ENCODE measurements around the gene NYAP1.
"Not testable (repeated sequence)": the region's sequence is repeated elsewhere in the genome, so short reads cannot be mapped to it uniquely, and the experiment has no call there.

NYAP1 gene

DNA sequence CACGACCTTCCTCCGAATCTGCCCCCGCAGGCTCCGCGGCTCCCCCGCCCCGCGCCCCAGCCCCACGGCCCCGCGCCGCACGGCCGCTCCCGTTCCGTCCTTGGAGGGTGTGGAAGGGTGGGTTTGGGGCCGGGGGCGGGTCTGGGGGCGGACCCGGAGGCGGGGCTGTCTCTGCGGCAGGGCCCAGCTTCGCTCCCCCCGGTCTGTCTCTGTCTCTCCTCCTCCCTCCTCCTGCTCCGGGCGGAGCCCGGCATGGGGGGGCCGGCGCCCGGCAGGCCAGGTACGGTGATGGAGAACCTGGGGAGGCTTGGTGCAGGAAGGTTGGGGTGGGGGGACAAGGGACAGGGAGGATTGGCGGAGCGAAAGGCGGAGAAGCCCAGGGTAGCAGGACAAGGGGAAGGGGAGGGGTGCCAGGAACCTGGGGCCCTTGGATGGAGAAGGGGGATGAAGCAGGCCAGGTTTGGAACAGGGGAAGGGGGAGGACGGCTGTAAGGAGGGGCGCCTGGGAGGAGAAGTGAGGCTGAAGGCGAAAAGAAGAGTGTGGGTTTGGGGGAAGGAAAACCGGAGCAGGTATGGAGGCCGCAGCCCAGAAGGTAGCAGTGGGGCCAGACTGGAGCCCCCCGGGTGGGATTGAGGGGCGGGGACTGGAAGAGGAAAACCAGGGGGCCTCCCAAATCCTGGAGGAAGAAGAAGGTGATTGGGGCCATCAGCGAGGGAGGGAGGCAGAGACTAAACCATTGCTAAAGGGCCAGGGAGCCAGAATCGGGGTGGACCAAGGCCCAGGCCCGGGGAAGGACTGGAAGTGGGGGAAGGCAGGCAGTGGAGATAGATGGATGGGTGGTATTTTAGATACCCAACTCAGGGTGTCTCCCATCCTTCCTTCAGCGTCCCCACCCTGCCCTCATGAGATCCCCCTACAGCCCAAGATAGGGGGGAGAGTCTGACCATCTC lies at the start of gene NYAP1:
NYAP1 (plus strand) TSS at position 206 of the 951 bp plus-strand sequence. CDS start 1,385 bp downstream, outside the sequence.
- DNase-seq (ENCODE audit: low spot score) = peak; percentile 93

DNA sequence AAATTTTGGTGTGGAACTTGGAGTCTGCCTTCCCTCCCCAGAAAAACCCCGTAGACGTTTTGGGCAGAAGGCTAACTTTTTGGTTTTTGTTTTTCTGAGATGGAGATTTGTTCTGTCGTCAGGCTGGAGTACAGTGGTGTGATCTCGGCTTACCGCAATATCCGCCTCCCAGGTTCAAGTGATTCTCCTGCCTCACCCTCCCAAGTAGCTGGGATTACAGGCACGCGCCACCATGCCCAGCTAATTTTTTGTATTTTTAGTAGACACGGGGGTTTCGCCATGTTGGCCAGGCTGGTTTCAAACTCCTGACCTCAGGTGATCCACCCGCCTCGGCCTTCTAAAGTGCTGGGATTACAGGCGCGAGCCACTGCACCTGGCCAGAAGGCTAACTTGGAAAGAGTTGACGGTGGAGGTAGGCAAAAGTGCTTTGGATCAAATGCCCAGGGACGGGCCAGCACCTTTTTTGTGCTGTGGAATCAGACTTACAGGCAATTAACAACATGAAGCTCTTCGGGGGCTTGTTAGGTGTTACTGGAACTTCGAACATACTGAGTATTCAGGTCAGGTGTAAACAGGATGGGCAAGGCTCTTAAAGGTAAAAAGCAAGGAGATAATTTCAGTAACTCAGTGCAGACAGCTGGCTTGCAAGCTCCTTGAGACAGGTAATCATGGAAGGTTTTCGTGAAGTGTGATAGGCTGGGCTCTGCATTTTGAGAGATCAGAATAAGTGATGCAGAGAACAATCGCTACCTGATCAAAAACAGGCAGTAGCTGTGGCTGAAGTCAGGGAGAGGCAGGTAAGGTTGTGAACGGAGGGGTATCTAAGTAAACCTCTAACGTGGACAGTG lies 49.2 kb upstream of the NYAP1 start:
- DNase-seq (ENCODE audit: low spot score) = no peak

DNA sequence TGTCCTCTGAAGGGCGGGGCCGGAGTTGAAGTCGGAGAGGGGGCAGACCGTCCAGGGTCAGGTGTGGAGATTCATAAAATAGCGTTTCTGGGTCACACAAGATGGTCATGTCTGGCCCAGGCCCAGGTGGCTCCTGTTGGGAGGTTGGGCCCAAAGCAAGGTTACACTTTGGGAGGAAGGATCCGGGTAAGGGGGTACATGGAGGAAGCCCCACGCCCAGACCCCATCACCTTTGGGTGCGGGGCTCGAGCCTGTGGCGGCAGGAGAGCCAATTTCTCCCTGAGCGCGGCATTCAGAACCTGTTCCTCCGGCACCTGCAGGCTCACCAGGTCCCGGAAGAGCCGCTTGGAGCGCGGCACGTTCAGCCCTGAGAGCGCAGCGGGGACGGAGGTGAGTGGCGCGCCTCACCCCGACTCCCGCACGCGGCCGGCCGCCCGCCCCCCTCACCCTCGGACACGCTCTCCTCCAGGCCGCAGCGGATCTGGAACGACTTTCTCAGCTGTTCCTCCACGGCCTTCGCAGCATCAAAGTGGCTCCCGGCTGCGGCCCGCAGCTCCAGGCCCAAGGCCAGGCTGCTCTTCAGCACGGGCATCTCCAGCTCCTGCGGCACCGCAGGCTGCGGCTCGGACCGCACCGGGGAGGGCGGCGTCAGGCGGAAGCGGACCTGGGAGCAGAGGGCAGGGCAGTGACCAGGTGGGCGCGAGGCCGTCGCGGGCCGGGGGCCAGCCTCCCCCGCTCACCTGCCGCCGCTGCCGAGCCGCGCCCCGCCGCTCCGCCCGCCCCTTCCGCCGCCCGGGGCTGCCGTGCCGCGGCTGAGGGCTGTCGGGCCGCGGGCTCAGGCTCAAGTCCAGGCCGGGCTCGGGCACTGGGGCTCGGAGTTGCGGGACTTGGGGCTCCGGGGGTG lies 48.1 kb upstream of the NYAP1 start:
- DNase-seq (ENCODE audit: low spot score) = peak; percentile 58

DNA sequence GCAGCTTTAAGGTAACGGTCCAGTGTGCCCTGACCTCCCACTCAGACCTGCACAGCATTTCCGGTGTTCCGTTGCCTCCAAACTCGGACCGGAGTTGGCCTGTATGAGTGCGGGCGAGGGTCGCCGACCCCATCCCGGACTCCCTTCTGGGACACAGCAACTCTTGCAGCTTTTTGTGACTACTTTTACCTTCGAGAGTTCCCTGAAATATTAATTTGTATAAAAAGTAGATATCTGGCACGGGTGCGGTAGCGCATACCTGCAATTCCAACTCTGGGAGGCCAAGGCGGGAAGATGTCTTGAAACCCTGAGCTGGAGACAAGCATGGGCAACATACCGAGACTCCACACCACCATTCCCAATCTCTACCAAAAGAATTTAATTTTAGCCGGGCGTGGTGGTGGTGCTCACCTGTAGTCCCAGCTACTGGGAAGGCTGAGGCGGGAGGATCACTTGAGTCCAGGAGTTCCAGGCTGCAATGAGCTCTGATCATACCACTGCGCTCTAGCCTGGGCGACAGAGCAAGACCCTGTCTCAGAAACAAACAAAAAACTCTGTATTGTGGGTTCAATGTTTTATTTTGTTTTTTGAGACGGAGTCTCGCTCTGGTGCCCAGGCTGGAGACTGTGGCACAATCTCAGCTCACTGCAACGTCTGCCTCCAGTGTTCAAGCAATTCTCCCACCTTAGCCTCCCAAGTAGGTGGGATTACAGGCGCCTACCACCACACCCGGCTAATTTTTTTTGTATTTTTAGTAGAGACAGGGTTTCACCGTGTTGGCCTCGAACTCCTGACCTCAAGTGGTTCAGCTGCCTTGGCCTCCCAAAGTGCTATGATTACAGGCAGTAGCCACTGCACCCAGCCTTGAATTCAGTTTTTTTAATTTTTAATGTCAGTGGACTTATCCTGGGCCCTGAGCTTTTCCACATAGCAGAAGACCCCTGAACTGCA lies 46.3 kb upstream of the NYAP1 start:
- no peak for DNase-seq (ENCODE audit: low spot score)

DNA sequence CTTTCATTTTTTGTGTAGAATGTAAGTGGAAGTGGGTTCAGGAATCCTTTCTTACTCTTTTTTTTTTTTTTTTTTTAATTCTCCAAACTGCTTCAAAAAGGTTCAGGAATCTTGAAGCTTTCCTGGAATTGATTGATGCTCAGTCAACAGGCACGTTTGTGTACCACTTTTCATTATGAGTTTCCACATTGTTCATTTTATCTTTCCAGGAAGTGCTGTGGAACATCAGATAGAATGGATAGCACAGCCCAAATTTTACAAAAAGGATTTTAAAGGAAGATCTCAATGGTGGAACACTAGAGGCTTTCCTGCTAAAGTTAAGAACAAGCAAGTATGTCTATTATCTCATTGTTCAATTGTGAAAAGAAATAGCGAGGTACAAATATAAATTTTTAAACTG lies 45.6 kb upstream of the NYAP1 start:
- no peak for DNase-seq (ENCODE audit: low spot score)

DNA sequence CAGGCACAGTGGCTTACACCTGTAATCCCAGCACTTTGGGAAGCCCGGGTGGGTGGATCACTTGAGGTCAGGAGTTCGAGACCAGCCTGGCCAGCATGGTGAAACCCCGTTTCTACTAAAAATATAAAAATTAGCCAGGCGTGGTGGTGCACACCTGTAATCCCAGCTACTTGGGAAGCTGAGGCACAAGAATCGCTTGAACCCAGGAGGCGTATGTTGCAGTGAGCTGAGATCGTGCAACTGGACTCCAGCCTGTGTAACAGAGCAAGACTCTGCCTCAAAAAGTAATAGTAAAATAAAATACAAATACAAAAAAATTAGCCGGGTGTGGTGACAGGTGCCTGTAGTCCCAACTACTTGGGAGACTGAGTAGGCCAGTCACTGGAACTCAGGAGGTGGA lies 45.0 kb upstream of the NYAP1 start:
- not testable (repeated sequence) for DNase-seq (ENCODE audit: low spot score)

DNA sequence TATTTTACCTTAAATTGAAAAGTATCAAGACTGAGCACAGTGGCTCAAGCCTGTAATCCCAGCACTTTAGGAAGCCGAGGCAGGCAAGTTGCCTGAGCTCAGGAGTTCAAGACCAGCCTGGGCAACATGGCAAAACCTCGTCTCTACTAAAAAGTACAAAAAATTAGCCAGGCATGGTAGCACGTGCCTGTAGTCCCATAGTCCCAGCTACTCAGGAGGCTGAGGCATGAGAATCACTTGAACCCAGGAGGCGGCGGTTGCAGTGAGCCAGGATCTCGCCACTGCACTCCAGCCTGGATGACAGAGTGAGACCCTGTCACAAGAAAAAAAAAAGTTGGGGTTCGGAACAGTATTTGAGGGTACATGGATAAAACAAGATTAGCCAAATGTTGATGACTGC lies 44.5 kb upstream of the NYAP1 start:
- not testable (repeated sequence) for DNase-seq (ENCODE audit: low spot score)

DNA sequence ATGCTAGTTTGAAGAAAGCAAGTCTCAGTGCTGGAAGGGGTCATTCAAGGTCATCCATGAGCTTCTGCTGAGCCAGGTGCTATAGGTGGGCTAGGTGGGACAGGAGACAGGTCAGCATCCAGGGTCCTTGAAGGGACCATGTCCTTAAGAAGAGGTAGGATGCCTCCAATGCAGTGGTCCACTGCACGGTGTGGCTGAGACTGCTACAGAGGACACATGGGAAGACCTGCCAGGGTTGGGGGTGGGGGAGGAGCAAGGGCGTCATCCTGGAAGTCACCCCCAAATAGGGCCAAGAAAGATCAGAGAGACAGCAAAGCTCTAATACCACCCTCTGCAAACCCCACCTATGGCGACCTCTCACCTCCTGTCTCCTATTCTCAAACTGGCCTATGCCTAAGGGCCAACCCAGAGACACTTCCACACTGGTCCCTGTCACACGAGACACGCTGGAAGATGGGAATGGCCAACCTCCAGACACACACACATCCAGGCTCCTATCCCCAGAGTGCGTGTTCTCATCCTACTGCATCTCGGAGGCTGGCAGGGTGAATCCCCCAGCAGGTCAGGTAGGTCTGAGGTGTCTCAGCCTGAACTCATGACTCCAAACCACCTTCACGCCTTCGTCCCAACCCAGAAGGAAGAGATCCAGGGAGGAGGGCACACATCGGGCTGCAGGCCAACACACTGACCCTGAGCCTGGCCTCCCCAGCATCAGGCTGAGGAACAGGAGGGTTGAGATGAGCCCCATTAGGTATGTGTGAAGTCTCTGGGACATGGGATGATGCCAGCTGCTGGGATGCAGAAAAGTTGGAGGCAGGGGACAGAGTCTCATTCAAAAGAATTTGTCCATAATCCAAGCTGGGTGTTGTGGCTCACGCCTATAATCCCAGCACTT lies 41.8 kb upstream of the NYAP1 start:
- DNase-seq (ENCODE audit: low spot score) = no peak

DNA sequence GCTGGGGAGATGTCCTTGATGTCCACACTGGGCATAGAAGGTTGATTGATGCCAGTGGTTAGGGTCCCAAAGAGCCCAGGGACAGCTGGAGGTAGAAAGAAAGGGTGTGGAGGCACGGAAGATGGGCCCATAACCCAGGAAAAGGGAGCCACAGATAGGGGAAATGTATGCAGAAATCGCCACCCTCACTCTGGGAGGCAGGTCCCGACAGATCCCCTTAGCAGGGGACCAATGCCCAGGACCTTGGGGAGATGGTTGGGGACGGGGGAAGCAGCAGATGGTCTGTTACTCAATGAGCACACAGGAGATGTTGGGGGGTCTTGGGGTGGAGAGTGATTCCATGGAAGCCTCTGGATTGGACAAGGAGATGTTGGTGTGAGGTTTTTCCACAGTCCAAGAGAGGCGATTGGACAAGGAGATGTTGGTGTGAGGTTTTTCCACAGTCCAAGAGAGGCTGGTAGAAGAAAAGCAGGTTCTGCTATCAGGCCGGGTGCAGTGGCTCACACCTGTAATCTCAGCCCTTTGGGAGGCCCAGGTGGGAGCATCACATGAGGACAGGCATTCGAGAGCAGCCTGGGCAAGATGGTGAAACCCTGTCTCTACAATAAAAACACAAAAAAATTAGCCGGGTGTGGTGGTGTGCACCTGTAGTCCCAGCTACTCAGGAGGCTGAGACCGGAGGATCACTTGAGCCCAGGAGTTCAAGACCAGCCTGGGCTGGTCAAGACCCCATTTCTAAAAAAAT lies 40.5 kb upstream of the NYAP1 start:
- no peak for DNase-seq (ENCODE audit: low spot score)

DNA sequence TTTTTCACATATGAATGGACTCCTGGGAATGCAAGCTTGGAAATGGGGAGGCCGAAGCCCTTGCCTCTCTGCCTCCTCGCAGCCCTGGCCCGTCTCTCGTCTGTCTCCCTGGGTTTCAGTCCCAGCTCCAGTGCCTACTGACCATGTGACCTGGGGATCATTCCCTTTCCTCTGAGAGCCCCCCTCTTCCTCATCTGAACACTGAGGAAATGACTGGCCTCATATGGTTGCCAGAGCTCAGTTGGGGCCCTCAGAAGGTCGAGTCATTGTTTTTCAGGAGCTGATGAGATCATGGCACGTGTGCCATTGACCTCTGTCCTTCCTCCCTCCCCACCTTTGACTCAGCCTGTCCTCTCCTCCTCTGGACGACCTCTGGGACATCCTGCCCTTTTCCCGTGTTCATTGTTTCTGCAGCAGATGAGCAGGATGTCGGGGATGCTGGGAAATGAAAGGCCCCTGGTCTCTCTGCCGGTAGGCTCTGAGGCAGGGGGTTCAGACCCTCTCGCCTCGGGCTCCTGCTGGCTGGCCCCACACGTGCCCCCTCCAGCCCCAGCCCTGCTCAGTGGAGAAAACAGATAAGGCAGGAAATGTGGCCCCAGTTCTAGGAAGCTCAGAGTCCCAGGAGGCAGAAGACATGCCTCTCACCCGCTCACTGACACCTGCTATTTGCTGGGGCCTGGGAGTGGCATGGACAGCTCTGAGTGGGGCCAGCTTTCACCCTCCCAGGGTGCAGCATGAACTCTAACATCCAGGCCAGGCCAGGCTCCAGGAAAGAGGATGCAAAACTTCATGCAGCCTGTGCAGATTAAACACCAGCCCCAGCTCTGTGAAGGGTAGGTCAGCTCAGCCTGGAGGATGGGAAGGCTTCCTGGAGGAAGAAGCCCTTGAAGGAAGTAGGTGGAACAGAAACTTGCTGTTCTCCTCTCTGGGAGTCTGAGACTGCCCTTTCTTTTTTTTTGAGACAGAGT lies 39.1 kb upstream of the NYAP1 start:
- peak; percentile 67 for DNase-seq (ENCODE audit: low spot score)

DNA sequence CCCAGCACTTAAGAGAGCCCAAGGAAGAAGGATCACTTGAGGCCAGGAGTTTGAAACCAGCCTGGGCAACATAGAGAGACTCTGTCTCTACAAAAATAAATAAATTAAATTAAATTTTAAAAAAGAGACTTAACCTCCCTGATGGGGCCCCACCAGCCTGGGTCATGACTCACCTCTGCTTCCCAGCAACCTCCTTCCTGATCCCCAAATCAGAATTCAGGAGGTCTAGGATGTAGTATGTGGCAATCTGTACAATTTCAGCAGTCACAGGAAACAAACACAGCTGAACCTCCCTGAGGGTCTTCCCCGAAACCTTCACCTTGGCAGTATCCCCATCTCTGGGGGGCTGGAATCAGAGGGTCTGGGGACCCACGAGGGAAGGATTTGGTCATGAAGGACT lies 37.7 kb upstream of the NYAP1 start:
- no peak for DNase-seq (ENCODE audit: low spot score)

DNA sequence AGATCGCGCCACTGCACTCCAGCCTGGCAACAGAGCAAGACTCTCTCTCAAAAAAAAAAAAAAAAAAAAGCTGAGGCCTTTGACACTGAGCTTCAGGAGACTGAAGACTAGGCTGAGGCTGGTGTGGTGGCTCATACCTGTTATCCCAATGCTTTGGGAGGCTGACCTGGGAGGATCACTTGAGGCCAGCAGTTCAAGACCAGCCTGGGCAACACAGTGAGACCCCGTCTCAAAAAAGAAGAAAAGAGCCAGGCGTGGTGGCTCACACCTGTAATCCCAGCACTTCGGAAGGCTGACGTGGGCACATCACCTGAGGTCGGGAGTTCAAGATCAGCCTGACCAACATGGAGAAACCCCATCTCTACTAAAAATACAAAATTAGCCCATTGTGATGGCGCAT lies 36.4 kb upstream of the NYAP1 start:
- not testable (repeated sequence) for DNase-seq (ENCODE audit: low spot score)

DNA sequence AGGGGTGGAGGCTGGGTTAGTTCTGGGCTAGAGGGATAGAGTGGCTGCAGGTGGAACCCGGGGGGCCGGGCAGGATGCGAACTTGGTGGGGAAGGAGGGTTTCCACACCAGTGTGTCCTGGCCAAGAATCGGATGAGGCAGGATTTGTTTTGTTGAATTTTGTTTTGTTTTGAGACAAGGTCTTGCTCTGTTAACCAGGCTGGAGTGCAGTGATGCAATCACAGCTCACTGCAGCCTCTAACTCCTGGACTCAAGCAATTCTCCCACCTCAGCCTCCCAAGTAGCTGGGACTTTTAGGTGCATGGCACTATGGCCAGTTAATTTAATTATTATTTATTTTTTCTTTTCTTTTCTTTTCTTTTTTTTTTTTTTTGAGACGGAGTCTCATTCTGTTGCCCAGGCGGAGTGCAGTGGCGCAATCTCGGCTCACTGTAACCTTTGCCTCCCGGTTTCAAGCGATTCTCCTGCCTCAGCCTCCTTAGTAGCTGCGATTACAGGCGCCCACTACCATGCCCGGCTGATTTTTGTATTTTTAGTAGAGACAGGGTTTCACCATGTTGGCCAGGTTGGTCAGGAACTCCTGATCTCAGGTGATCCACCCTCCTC lies 34.4 kb upstream of the NYAP1 start:
- no peak for DNase-seq (ENCODE audit: low spot score)

DNA sequence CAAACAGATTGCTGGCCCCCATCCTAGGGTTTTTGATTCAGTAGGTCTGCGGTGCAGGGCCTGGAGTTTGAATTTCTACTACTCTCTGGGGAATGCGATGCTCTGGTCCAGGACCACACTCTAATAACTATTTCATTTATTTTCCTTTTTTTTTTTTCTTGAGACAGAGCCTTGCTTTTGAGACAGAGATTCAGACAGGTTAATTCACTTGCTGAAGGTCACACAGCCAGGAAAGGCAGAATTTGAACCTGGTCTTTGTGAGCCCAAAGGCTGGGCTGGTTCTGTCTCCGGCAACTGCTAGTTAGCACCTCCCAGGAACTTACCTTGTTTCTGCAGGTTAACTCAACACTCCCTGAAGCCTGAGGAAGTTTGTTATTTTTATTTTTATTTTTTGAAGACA lies 31.2 kb upstream of the NYAP1 start:
- no peak for DNase-seq (ENCODE audit: low spot score)

DNA sequence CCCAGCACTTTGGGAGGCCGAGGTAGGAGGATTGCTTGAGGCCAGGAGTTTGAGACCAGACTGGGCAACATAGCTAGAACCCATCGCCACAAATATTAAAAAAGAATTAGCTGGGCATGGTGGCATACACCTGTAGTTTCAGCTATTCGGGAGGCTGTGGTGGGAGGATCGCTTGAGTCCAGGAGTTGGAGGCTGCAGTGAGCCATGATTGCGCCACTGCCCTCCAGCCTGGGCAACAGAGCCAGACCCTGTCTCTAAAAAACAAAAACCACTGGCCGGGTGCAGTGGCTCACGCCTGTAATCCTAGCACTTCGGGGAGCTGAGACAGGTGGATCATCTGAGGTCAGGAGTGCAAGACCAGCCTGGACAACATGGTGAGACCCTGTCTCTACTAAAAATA lies 29.9 kb upstream of the NYAP1 start:
- DNase-seq (ENCODE audit: low spot score) = not testable (repeated sequence)

DNA sequence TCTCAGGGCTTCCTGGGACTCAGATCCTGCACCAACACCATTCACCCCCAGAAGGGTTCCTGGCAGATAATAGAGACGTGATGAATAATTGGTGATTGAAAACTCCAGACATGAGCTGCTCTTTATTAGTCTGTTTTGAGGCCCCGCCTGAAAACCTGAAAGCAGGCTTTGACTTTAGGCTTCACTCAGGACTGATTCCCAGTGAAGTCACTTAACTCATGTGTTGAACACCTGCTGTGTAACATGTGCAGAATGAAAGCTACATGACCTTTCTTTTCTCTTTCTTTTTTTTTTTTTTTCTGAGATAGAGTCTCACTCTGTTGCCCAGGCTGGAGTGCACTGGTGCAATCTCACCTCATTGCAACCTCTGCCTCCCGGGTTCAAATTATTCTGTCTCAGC lies 28.5 kb upstream of the NYAP1 start:
- no peak for DNase-seq (ENCODE audit: low spot score)

DNA sequence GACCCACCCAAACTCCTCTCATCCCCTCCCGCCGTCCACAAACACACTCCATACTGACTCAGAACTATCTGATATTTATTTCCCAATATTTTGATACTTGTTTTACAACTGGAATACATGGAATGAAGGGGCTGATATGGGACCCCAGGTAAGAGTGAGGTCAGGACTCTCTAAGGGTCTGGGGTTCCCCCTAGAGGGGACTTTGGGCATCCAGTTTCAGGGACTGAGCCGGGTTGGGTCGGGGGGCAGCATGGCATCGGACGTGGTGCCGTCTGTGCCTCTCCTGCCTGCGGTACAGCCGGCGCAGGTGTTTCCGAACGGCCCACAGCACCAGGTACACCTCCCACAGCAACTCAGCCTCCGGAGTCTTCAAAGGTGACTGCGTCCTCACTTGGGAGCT lies 27.2 kb upstream of the NYAP1 start:
- DNase-seq (ENCODE audit: low spot score) = no peak

All from HuH-7.5 (cell line).